Mesothelial cell of epicardium (in vitro differentiated cells): ENCODE results near the gene ECPAS. TPM values are rescaled to one million over a fixed set of nuclear protein-coding genes. Genes with fewer than 3 reads are reported as not detected.

Experiments
- DNase-seq, 2 experiments: peaks; one replicate each; pipeline ENCODE4 v3.0.0; 2021; ENCODE audit warnings: low spot score in 2 of 2; ENCODE audit not compliant: unreplicated experiment in 2 of 2
- H3K27ac Mint-ChIP-seq: 2 replicates; pipeline ENCODE4 v1.8.0; 2021; ENCODE audit warnings: mixed read lengths
- H3K27me3 Mint-ChIP-seq: 2 replicates; pipeline ENCODE4 v1.8.0; 2021; ENCODE audit warnings: low read depth, mixed read lengths
- H3K36me3 Mint-ChIP-seq: 2 replicates; pipeline ENCODE4 v1.8.0; 2021; ENCODE audit warnings: mixed read lengths
- H3K4me1 Mint-ChIP-seq: 2 replicates; pipeline ENCODE4 v1.8.0; 2021; ENCODE audit warnings: mixed read lengths
- H3K4me3 Mint-ChIP-seq: 2 replicates; pipeline ENCODE4 v1.8.0; 2021; ENCODE audit warnings: mild to moderate bottlenecking, moderate library complexity, mixed read lengths
- H3K9me3 Mint-ChIP-seq: 2 replicates; pipeline ENCODE4 v1.8.0; 2021; ENCODE audit warnings: mixed read lengths
- total RNA-seq: library from RNA; stranded (reverse); gene quantifications from 3 replicates; pipeline ENCODE4 v1.2.1, GENCODE V29; 2021
- TF ChIP-seq, protein P1 (sequence below): fragments of 200-600 bp; sonication (generic); IDR thresholded peaks from one replicate; pipeline ENCODE4 v1.5.0; 2021; ENCODE audit warnings: antibody characterized with exemption; ENCODE audit not compliant: unreplicated experiment

The ECPAS gene
- total RNA-seq, 1 donor from 2014 or later: 84.7 TPM

DNA sequence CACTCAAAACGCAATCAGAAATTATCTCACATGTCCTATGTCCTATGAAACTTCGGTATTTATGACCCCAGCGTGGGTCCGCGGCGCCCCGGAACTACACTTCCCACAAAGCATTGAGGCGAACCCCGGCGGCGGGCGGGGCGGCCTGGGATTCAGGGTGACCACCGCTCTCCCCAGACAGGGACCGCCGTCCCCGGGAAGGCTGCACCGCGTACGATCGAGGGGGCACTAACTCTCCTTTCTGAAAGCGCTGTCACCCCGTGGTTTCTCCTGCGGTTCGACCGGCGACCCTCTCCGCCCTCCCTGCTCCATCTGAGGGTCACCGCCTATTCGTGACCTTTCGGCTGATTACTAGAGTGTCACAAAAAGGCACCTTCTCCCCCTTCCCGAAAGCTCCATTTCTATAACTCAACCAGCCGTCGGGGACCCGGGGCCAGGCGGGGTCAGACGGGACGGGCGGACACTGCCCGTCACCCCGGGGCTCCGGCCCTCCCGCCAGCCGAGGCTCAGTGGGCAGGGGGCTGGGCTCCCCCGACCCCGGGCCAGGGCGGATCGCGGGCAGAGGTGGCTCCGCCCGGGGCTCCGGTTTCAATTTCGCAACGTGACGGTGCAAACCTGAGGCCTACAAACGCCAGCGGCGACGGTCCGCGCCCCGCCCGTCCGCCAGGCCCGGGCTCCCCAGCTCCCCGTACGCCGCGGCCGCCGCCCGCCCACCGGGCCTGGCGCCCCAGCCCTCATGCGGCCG is 1.3 kb downstream of the ECPAS start:
- peak; percentile 51 to 72 for DNase-seq
- no peaks in the 10 kb centered on the region for H3K36me3 Mint-ChIP-seq
- H3K4me3 Mint-ChIP-seq: peak overlapping the region; percentile 79
- peak overlapping the region; percentile 94 for H3K27ac Mint-ChIP-seq
- H3K4me1 Mint-ChIP-seq: peaks cover 24% of the 10 kb centered on the region
- H3K9me3 Mint-ChIP-seq: no peaks in the 10 kb centered on the region
- no peaks in the 10 kb centered on the region for H3K27me3 Mint-ChIP-seq
- TF ChIP-seq, protein P1, sequence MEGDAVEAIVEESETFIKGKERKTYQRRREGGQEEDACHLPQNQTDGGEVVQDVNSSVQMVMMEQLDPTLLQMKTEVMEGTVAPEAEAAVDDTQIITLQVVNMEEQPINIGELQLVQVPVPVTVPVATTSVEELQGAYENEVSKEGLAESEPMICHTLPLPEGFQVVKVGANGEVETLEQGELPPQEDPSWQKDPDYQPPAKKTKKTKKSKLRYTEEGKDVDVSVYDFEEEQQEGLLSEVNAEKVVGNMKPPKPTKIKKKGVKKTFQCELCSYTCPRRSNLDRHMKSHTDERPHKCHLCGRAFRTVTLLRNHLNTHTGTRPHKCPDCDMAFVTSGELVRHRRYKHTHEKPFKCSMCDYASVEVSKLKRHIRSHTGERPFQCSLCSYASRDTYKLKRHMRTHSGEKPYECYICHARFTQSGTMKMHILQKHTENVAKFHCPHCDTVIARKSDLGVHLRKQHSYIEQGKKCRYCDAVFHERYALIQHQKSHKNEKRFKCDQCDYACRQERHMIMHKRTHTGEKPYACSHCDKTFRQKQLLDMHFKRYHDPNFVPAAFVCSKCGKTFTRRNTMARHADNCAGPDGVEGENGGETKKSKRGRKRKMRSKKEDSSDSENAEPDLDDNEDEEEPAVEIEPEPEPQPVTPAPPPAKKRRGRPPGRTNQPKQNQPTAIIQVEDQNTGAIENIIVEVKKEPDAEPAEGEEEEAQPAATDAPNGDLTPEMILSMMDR: no peak

DNA sequence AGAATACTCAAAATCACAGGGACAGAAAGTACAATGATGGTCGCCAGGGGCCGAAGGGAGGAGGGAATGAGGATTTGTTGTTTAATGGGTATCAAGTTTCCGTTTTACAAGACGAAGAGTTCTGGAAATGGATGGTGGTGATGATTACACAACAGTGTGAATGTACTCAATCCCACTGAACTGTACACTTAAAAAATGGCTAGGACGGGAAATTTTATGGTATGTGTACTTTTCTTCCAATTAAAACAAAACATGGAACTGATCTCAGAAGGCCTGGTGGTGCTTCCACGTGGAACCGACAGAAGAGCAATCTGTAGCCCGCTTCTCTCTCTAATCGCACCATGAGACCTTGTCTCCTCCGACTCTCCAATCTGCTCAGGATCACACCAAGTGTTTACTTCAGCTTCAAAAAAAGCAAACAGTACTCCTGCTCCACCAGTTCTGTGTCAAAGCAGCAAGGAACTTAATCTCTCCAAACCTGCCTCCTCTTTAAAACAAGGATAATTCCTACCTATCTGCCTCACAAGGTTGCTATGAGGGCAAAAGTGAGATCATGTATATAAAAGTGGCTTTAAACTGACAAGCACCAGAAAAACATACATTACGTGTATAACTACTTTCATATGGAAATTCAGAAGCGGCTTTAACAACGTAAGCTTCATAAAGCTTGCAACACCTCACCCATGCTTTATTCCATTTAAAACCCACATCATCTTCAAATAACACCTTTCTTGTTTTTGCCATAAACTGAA is 2.1 kb downstream of the ECPAS start:
- no peaks in the 10 kb centered on the region for H3K36me3 Mint-ChIP-seq
- TF ChIP-seq, protein P1: no peak
- peak overlapping the region; percentile 94 for H3K27ac Mint-ChIP-seq
- peaks cover 24% of the 10 kb centered on the region for H3K4me1 Mint-ChIP-seq
- H3K4me3 Mint-ChIP-seq: peak overlapping the region; percentile 79
- DNase-seq: no peak
- H3K9me3 Mint-ChIP-seq: no peaks in the 10 kb centered on the region
- H3K27me3 Mint-ChIP-seq: no peaks in the 10 kb centered on the region

DNA sequence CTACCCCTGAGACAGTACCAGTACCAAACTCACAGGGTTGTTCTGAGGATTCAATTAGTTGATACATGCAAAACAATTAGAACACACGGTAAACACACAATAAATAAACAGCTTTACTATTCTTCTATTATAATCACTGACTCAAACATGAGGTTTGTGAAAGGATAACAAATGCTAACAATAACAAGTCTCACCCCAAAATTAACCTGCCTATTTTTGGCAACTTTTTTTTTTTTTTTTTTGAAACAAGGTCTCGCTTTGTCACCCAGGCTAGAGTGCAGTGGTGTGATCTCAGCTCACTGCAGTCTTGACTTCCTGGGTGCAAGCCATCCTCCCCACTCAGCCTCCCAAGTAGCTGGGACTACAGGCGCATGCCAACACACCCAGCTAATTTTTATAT is 6.5 kb downstream of the ECPAS start:
- TF ChIP-seq, protein P1: no peak
- Mint-ChIP-seq H3K9me3 (no peaks in the 10 kb centered on the region), H3K27ac (no peak overlapping the region), H3K36me3 (peaks cover 1% of the 10 kb centered on the region), H3K4me1 (peaks cover 15% of the 10 kb centered on the region), H3K4me3 (no peak overlapping the region), H3K27me3 (no peaks in the 10 kb centered on the region)
- DNase-seq: no peak

DNA sequence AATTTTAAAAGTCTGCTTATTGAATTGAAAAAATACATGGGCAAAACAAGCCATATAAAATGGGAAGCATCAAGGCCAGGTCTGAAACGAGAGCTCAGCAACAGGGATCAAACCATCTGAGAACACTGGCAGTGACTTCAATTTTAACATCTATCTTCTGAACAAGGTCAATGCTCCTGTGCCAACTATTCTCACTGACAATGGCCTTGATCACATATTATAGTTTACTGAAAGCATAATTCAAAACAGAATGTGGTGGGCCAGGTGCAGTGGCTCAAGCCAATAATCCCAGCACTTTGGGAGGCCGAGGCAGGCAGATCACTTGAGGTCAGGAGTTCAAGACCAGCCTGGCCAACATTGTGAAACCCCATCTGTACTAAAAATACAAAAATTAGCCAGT is 9.0 kb downstream of the ECPAS start:
- DNase-seq: no peak
- no peaks in the 10 kb centered on the region for H3K9me3 Mint-ChIP-seq
- H3K27me3 Mint-ChIP-seq: no peaks in the 10 kb centered on the region
- H3K4me3 Mint-ChIP-seq: no peak overlapping the region
- TF ChIP-seq, protein P1: no peak
- no peak overlapping the region for H3K27ac Mint-ChIP-seq
- peaks cover 2% of the 10 kb centered on the region for H3K36me3 Mint-ChIP-seq
- peaks cover 3% of the 10 kb centered on the region for H3K4me1 Mint-ChIP-seq

DNA sequence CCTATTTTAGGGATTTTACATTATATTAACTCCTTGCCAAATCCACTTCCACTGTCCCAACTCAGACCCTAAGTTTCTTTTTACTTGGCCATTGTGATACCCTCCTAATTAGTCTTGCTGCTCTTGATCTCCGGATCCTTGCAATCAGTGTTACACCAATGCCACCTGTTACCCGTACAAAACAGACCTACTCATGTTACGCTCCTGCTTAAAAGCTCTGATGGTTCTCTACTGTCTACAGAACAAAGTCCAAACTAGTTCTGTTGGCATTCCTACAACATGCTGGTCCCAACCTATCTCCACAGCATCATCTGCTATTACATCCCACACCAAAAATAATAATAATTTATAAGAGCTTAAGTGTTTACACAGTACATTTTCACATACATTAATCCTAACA is 9.8 kb downstream of the ECPAS start:
- H3K36me3 Mint-ChIP-seq: peaks cover 2% of the 10 kb centered on the region
- H3K27me3 Mint-ChIP-seq: no peaks in the 10 kb centered on the region
- peaks cover 3% of the 10 kb centered on the region for H3K4me1 Mint-ChIP-seq
- no peak for DNase-seq
- H3K27ac Mint-ChIP-seq: no peak overlapping the region
- H3K4me3 Mint-ChIP-seq: no peak overlapping the region
- TF ChIP-seq, protein P1: no peak
- H3K9me3 Mint-ChIP-seq: no peaks in the 10 kb centered on the region
